Neutrophil (primary cell): Measurements from ENCODE around the gene SYTL2.

Experiments used
- H3K27ac ChIP-seq: fragments of 200-600 bp; sonication (generic); 2 replicates; pipeline ENCODE4 v1.5.1; 2016; ENCODE audit warnings: mild to moderate bottlenecking, moderate library complexity
- H3K27me3 ChIP-seq: fragments of 200-600 bp; sonication (generic); 2 replicates; pipeline ENCODE4 v1.6.0; 2016; ENCODE audit warnings: mild to moderate bottlenecking
- H3K36me3 ChIP-seq: fragments of 200-600 bp; sonication (generic); 2 replicates; pipeline ENCODE4 v1.5.1; 2017
- H3K4me1 ChIP-seq, 2 experiments: fragments of 200-600 bp in 1 of 2; sonication (generic) in 1 of 2; 1 replicate in 1 of 2; 2 replicates in 1 of 2; pipeline versions ENCODE4 v1.5.1 to v1.6.1; 2013 to 2016; ENCODE audit warnings: low read depth in 1 of 2, low read length in 1 of 2, mild to moderate bottlenecking in 1 of 2, moderate library complexity in 1 of 2; ENCODE audit not compliant: control insufficient read depth in 1 of 2, insufficient read depth in 1 of 2
- H3K4me3 ChIP-seq, 2 experiments: fragments of 200-600 bp in 1 of 2; sonication (generic) in 1 of 2; 1 replicate in 1 of 2; 2 replicates in 1 of 2; pipeline ENCODE4 v1.5.1; 2013 to 2016; ENCODE audit warnings: low read depth in 1 of 2, low read length in 1 of 2, mild to moderate bottlenecking in 1 of 2, moderate library complexity in 1 of 2
- H3K9me3 ChIP-seq: fragments of 200-600 bp; sonication (generic); 2 replicates; pipeline ENCODE4 v1.5.1; 2016
- CTCF ChIP-seq: fragments of 200-600 bp; sonication (generic); IDR thresholded peaks from 2 replicates; pipeline ENCODE4 v1.5.1; 2016; ENCODE audit warnings: antibody characterized with exemption

Gene SYTL2

GRCh38 chr11:85829172-85829571, 18.2 kb upstream of the SYTL2 start:
- H3K36me3 ChIP-seq: no peaks in the 10 kb centered on the region
- H3K27me3 ChIP-seq: no peaks in the 10 kb centered on the region
- no peak overlapping the region for H3K27ac ChIP-seq
- H3K9me3 ChIP-seq: no peaks in the 10 kb centered on the region
- H3K4me3 ChIP-seq: no peak overlapping the region
- no peaks in the 10 kb centered on the region for H3K4me1 ChIP-seq
- no peak for TF ChIP-seq CTCF

- no peak overlapping the region for H3K27ac ChIP-seq
- H3K27me3 ChIP-seq: no peaks in the 10 kb centered on the region
- H3K4me1 ChIP-seq: no peaks in the 10 kb centered on the region
- no peak overlapping the region for H3K4me3 ChIP-seq
- H3K36me3 ChIP-seq: no peaks in the 10 kb centered on the region
- no peaks in the 10 kb centered on the region for H3K9me3 ChIP-seq
- no peak for TF ChIP-seq CTCF
Observed at GRCh38 chr11:85828640-85828978, 17.7 kb upstream of the SYTL2 start.

DNA sequence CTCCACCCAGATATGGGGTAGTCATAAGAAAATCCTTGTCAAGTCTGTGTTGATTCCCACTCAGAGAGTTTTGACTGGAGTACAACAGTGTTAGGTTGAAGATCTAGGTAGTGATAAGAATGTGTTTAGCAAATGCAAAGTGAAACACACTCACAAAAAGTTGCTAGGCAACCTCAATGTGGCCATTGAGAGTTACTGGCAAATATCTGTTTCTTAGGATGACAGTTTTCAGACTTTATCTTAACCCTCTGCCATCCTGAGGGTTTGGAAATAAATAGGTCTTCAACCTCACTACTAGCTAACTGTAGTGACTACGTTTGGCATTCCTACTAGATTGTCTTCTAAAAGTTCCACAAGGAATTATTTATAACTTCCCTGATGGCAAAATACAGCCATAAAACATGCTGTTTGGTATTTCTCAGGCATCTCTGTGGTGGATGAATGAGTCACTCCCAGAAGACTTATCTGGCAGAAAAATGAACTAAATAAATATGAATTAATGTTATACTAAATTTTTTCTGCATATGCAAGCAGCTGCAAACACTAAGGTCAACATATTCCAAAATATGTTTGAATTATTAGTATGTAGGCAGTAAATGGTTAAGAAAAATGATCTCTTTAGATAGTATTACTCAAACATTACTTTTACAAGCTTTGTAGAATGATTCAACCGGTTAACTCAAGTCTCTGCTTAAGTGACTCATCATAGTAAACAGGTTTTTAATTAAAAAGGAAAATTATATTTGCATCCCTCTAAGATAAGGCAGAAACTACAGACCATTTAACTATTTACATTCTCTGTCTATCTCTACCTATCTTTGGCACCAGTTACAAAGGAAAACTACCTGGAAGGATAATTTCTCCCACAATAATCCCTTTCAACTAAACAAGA, 17.1 kb upstream of the SYTL2 start:
- no peak for TF ChIP-seq CTCF
- no peaks in the 10 kb centered on the region for H3K36me3 ChIP-seq
- H3K27me3 ChIP-seq: no peaks in the 10 kb centered on the region
- no peaks in the 10 kb centered on the region for H3K4me1 ChIP-seq
- no peak overlapping the region for H3K4me3 ChIP-seq
- no peak overlapping the region for H3K27ac ChIP-seq
- no peaks in the 10 kb centered on the region for H3K9me3 ChIP-seq

- no peaks in the 10 kb centered on the region for H3K36me3 ChIP-seq
- no peak overlapping the region for H3K27ac ChIP-seq
- no peaks in the 10 kb centered on the region for H3K27me3 ChIP-seq
- H3K4me1 ChIP-seq: no peaks in the 10 kb centered on the region
- no peak overlapping the region for H3K4me3 ChIP-seq
- no peaks in the 10 kb centered on the region for H3K9me3 ChIP-seq
- no peak for TF ChIP-seq CTCF
Observed at GRCh38 chr11:85826116-85826855, 15.3 kb upstream of the SYTL2 start.

DNA sequence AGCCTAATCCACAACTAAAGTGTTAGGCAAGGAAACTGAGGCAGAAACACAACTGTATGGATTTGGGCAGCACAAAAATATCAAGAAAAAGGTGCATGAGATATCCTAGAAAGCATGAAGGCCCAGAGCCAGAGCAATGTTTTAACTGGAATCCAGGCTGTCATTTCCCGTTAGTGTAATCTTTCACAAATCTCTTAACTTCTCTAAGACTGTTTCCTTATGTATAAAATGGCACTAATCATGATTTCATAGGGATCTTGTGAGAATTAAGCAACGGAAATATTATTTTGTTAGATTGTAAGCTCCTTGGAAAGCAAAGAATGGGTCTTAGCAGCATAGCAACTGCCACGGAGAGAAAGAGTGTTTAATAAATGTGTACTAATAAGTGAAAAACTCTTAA, 14.7 kb upstream of the SYTL2 start:
- H3K9me3 ChIP-seq: no peaks in the 10 kb centered on the region
- TF ChIP-seq CTCF: no peak
- no peaks in the 10 kb centered on the region for H3K4me1 ChIP-seq
- H3K27ac ChIP-seq: no peak overlapping the region
- H3K27me3 ChIP-seq: no peaks in the 10 kb centered on the region
- no peaks in the 10 kb centered on the region for H3K36me3 ChIP-seq
- no peak overlapping the region for H3K4me3 ChIP-seq
